GM19351 (cell line): Measurements from ENCODE around the gene PRELID1.
"Not testable (repeated sequence)": the region's sequence is repeated elsewhere in the genome, so short reads cannot be mapped to it uniquely, and the experiment has no call there.

Experiments used
- ATAC-seq: cut with Tn5 transposase; IDR thresholded peaks from one replicate; pipeline ENCODE4 v1.9.1; 2021; ENCODE audit warnings: mild to moderate bottlenecking, moderate library complexity; ENCODE audit not compliant: unreplicated experiment

PRELID1 gene

DNA sequence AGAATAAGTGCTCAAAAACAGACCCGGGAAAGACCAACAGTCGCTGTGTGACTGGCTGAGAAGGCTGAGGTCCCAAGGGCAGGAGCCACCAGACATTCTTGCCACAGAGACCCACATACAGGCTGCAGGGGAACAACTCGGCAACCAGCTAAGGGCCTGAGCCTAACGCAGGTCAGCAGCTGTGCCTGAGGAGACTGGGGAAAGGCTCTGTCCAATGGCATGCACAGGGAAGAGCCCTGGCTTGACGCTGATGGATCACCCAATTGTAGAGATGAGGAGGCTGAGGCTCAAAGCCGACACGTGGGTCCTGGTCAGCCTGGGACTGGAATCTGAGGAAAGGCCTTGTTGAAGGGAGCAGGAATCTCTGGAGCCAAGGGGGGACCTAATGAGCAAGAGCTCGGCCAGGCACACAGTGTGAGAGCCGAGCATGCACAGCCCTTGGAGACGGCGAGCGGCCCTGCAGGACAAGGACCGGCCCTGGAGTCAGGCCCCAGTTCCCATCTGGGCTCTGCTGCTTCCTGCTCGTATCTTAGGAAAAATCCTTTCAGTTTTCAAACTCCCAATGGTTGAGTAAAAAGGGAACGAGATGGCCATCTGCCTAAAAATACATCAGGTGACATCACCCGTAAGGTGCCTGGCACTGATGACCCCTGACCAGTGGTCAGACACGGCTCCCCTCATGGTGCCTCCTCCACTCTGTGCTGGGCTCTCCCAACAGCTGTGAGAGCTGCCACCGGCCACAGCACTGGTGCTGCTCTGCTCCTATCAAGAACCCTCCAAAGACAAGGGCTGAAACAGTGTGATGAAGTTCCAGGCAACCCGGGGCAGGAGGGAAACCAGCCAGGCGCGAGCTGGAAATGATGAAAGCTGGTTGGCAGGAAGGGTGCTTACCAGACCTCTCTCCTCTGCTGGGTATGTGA lies 31.4 kb downstream of the PRELID1 start:
- ATAC-seq = no peak

DNA sequence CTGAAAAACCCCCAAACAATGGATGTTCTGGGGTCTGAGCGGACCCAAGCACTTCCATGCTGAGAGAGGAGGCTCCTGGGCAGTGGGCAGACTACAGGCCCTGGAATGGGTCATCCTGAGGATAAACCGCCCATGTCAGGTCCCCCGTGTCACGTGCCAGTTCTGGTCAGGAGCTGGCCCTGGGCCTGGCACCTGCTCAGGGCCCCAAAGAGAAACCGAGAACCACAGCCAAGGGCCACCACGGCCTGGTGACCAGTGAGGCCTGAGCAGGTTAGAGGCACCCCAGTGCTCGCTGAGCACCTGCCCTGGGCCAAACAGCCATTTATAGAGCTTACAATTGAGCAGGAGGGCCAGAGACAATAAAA lies 32.1 kb downstream of the PRELID1 start:
- ATAC-seq = no peak

DNA sequence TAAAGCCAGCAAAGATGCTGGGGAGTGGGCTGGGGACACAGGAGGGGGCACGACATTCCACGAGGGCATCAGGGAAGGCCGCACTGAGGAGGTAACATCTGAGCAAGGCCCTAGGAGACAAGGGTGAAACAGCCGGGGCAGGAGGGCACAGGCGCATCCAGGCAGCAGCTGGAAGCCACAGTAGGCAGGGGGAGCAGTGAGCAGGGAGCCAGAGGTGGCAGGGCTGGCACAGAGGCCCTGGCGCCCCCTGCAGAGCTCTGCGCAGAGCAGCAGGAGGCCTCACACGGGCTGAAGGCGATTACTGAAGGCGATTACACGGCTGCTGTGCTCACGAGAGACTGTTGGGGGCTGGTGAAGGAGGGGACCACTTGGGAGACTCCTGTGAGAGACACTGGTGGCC lies 32.5 kb downstream of the PRELID1 start:
- no peak for ATAC-seq

DNA sequence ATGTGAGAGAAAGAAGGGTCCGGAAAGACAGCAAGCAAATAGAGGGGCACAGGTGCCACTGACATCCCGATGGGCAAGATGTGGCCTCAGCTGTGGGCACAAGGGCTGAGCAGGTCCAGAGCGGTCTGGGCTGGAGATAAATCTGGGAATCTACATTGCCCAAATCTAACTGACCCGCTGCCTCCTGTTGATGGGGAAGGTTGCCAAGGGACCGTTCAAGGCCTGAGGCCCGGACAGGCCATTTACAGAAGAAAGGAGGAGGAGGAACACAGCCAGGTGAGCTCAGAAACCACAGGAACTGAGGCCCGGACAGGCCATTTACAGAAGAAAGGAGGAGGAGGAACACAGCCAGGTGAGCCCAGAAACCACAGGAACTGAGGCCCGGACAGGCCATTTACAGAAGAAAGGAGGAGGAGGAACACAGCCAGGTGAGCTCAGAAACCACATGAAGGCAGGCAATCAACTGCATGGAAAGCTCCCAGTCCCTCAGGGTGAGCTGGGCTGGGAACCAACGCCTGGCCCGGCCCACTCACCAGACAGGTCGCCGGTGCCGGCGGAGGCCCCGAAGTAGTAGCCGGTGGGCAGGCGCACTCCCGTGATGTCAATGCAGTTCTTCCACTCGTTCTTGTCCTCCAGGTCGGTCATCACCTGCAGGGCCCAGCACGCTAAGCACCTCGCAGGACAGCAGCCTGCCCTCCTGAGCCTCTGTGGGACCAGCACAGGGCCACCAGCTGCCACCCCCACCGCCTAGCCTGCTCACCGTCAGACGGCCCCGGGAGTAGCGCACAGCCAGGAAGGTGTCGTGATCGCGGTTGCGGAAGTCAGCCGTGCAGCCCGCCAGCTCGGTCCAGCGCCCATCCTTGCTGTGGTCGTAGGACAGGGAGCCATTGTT lies 33.2 kb downstream of the PRELID1 start:
- no peak for ATAC-seq

DNA sequence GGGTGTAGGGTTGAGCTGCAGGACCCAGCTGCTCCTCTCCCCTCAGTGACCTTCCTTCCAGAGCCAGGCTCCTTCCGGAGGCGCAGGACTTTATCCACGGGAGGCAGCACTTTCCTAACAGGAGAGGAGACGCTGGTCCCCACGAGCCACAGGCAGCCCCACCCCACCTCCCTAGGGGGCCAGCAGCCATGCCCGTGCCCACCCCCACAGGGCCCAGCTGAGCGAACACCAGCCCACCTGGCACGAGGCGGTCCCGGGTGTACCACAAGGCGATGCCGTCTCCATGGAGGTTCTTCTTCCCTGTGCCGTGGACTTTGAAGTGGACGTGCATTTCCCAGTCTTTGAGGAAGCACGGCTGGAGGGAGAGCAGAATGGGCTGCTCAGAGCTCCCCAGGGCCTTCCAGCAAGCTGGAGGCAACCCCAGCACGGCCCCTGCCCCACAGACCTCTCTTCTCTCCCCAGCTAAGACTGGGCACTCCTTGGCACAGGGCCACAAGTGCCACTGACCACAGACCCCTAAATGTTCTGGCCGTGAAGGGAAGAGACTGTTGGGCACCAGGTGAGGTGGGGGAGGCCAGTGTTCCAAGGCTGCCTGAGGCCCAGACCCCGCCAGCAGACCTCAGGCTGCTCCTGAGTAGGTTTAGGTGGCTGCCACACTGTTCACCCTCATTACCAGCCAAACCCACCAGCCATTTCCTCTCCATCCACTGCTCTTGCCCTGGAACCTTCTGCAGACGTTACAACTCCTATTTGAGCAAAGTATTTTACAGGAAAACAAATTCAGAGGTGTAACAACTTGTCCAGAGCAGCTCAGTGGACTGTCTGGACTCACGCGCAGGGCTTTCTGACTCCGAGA lies 34.9 kb downstream of the PRELID1 start:
- no peak for ATAC-seq

DNA sequence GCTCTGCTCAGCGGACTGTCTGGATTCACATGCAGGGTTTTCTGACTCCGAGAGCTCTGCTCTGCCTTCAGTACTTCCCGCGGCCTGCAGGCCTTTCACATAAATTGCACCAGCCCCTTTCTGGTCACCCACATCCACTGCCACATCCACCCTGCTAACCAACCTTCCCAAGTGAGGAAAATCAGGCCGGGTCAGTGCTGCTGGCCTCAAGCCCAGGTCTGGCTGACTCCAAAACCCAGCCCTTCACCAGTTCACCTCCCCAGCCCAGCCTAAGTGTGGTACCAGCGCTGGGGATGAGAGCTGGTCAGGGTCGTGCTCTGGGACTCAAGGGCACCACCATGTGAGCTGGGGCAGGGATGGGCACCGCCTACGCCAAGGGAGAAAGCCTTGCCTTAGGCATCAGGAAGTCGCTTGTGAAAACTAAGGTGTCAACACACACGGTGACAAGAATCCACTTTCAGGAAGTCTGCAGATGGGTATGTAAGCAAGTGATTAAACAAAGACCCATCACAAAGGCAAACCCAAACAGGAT lies 35.6 kb downstream of the PRELID1 start:
- ATAC-seq = no peak

DNA sequence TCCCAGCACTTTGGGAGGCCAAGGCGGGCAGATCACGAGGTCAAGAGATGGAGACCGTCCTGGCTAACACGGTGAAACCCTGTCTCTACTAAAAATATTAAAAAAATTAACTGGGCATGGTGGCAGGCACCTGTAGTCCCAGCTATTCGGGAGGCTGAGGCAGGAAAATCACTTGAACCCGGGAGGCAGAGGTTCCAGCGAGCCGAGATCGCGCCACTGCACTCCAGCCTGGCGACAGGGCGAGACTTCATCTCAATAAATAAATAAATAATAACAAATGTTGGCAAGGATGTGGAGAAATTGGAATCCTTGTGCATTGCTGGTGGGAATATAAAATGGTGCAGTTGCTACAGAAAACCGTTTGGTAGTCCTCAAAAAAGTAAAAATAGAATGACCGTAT lies 39.4 kb downstream of the PRELID1 start:
- not testable (repeated sequence) for ATAC-seq

DNA sequence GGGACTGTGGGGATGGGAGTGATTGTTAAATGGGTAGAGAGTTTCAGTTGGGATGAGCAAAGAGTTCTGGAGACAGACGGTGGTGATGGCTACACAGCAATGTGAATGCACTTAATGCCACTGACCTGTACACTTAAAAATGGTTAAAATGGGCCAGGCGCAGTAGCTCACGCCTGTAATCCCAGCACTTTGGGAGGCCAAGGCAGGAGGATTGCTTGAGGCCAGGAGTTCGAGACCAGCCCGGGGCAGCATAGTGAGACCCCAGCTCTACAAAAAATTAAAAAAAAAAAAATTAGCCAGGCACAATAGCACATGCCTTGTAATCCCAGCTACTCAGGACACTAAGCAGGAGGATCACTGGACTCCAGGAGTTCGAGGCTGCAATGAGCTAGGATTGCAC lies 40.2 kb downstream of the PRELID1 start:
- no peak for ATAC-seq

DNA sequence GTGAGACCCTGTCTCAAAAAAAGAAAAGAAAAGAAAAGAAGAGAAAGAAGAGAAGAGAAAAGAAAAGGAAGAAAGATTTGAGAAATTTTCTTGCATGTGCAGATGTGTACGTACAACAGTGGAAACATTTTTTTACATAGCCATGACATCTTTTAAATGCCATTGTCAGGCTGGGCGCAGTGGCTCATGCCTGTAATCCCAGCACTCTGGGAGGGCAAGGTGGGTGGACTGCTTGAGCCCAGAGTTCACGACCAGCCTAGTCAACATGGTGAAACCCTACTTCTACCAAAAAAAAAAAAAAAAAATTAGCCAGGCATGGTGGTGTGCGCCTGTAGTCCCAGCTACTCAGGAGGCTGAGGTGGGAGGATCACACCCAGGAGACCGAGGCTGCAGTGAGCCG lies 41.3 kb downstream of the PRELID1 start:
- no peak for ATAC-seq

DNA sequence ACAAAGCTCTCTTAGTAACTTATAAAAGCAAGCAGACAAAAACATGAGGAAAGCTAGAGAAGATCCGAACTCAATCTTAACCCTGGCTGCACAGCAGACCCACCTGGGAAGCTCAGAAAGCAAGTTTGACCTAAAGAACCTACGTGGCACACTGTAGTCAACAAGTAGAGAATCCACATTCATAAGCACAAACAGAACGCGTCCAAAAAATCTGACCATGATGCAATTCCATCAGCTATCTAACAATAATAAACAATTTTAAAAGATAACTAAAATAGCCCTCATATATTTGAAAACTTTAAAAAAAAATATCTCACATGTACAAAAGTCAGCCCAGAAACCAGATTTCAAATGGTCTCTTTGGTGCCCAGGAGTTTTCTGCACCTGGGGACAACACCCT lies 43.2 kb downstream of the PRELID1 start:
- no peak for ATAC-seq

DNA sequence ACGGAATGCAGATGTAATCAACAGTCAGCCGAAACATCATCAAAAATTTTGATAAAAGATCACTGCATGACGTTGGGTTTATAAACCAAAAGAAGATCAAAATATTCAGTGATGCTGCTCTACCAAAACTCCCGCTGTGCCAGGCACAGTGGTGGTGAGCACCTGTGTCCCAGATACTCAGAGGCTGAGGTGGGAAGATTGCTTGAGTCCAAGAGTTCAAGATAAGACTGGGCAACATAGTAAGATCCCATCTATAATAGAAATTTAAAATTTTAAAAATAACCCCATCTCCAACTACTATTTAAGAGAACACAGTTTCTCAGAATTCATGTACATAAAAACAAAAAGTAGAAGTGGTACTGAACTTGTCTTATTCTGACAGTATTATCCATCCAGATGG lies 44.1 kb downstream of the PRELID1 start:
- ATAC-seq = no peak

DNA sequence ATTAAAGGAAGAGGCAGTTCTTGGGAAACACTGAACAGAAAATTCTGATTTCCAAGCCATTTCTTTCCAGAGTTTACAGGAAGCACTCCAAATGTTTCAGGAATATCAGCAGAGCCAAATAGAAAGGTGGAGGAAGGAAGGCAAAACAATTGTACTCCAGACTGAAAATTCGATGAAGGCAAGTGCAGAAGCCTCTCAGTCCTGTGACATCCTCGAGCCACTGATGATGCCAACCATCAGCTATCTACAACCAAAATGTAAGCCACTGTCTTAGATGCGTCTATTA lies 45.7 kb downstream of the PRELID1 start:
- no peak for ATAC-seq

DNA sequence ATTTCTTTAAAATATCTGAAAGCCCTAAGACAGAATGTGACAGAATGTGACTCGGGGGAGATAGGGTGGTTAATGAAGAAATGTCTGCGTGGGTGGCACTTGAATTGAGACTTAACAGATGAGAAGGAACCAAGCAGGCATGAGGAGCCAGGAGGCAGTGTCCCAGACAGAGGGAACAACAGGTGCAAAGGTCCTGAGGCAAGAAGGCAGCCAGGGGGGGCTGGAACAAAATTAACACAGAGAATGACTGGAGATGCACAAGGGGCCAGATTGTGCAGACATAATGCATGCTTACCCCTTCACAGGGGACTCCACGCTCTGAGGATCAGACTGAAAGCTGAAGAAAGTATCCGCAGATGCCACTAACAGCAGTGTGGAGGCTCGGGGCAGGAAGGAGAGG lies 46.2 kb downstream of the PRELID1 start:
- no peak for ATAC-seq

DNA sequence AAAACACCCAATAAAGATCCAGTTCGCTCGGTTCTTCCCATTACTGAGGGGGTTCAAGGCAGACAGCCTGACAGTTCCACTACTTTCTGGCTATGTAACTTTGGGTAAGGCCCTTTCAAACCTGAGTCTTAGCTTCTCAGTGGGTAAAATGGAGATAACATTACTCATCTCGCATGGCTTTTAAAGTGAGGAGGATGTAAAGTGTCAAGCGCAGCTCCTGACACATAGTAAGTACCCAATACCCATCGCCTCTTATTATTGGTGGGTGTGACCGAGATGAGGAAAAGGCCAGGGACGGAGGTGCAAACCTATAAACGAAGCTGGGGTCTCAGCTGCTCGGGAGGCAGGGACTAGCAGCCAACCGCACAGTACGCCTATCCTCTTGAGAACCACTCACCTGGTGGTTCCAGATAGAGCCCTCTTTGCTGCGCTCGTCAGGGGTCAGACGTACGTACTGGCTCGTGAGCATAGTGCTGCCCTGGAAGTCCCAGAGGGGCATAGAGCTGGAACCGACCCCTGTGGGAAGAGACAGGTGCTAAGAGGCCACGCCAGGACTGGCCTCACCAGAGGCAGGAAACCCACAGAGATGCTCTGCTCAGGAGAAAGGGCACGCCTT lies 47.3 kb downstream of the PRELID1 start:
- ATAC-seq = peak; percentile 13

DNA sequence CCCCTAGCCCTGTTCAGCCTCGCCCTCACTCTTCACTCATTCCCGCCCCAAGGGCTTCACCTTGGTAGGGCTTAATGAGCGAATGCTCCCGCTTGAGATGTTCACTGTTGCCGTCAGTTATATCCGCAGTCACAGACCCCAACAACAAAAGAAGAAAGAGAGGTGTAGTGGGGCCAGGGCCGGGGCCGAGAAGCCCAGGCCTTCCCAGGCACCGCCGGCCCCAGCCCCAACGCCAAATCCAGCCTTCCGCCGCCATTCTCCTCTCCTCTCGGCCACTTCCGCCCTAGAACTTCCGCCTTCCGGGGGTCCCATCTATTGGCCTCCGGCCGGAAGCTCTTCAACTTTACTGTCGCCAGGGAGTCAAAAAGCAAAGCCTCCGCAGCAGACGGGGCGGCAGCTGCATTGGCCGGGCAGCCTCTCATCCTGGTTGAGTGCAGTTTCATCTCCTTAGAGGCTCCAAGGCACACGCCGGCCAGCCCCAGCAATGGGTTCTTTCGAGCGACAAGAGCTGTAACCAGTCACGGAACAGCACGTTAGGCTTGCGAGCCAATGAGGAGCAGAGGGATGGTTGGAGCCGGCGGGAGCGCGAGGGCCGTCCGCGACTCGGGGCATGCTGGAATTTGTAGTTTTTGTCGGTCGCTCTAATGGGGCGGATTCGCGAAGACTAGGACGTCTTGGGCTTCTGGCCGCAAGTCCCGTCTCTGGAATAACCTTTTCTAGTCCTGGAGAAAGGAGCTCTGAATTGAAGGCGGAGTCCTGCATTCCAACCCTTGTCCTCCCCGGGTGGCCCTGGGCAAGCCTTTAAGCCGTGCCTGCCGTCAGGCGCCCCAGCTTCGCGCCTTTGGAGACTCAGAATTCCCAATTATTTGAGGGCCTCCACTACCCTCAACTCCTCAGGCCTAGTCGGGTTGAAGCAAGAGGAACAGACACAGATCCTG lies 48.1 kb downstream of the PRELID1 start, which contains the start of gene LMAN2:
Gene LMAN2, minus strand, starts transcription at position 277 of the 938 bp plus-strand sequence. Its CDS starts 21 bp downstream, at position 256.
- ATAC-seq = peak; percentile 94

DNA sequence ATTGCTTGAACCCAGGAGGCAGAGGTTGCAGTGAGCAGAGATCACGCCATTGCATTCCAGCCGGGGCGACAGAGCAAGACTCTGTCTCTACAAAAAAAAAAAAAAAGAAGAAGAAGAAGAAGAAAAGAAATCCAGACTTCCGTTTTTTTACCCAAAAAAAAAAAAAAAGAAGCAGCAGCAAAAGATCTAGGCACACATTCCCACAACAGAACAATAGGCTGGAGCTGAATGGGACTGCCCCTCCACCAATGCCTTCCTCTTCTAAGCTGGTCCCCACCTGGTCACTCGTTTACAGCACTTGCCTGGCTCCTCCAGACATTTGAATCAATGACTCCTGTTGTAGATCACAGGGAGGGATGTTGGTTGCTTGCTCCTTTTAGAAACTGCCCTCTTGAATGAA lies 49.5 kb downstream of the PRELID1 start:
- ATAC-seq = no peak

DNA sequence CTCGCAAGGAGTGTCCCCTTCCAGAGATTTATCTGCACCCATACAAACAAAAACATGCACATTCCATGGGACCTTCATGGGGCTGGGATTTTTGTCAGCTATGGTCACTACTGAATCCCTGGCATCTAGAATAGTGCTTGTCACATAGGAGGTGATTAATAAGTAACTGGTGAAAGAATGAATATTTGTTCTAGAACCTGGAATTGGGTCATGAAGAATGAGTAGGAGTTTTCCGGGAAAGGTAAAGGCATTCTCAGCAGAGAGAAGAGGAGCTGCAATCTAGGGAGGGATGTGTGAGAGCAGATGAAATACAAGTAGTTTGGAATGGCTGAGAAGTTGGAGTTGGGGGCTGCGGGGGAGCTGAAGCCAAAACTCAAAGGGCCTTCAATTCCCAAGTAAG lies 50.7 kb downstream of the PRELID1 start:
- ATAC-seq = no peak

DNA sequence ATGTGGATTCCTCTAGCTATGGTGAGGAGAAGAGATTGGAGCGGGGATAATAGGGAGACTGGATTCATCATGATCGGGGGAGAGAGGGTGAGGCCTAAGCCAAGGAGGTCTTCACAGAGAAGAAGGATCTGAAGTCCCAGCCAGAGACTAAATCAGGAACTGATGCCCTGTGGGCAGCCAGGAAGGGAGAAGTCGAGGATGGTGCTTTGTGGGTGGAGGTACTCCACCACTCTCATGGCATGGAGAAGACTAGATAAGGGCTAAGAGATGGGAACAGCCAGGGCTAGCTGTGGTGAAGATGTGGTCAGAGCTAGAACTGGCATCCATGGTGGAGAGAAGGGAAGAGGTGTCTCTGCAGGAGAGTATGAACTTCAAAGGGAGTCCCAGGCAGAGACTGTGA lies 51.1 kb downstream of the PRELID1 start:
- ATAC-seq = no peak

DNA sequence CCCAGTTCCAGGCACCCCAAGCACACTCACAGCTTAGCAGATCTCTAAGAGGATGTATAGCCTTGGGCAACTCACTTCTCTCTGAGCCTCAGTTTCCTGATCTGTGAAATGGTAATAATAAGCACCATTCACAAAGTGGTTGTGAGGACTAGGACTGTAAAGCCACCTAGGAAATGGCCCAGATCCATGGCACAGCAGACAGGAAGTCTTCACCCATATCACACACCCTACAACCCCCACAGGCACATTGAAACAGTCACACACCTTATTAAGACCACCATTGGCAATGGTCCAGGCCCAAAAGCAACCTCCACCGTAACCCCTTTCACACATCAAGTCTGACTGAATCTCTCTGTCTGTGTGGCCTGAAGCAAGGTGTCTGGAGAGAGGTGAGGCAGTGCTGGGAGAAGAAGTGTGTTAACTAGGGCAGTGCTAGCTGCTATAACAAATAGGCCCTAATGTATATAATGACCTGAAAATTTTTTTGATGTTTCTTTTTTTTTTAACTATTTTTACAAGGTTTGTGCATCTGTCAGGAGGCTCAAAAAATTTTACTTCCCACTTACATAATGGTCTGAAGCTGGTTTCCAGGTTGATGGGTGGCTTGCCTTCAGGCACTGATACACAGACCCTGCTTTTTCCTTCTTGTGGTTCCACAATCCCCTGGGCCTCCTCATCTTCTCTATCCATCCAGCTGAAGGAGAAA lies 51.7 kb downstream of the PRELID1 start:
- ATAC-seq = no peak
